PC-3 (cell line): ENCODE data around the gene STARD10. TPM values are rescaled to one million over a fixed set of nuclear protein-coding genes. Genes with fewer than 3 reads are reported as not detected.

Experiments
- ATAC-seq: fragments of 200-7000 bp; cut with Tn5 transposase; 2 replicates; pipeline ENCODE4 v1.9.1; 2020; ENCODE audit warnings: mild to moderate bottlenecking, moderate library complexity
- BruUV-seq: library from RNA; stranded (reverse); fragments of 400-500 nt; replicated peaks from 2 replicates; lab custom pipeline; 2021; lab: Mats Ljungman, UMichigan
- CTCF ChIA-PET: fragments of 300-600 bp; sonication (Branson Sonifier 250); formaldehyde crosslinking; loops from one replicate; lab custom pipeline; 2022; ENCODE audit warnings: antibody characterized with exemption; lab: Charles Lee
- POLR2A ChIA-PET: fragments of 300-600 bp; sonication (Branson Sonifier 250); formaldehyde crosslinking; loops from one replicate; lab custom pipeline; 2022; ENCODE audit warnings: antibody characterized with exemption; ENCODE audit not compliant: unreplicated experiment; lab: Charles Lee
- DNase-seq: peaks from one replicate; pipeline ENCODE4 v3.0.0-alpha.2; 2015
- H2AFZ ChIP-seq: fragments of 300-600 bp; sonication (generic); 2 replicates; pipeline ENCODE4 v1.6.0; 2016; ENCODE audit warnings: antibody characterized with exemption, low read length
- H3F3A ChIP-seq: fragments of 300-600 bp; sonication (generic); one replicate; pipeline ENCODE4 v1.6.0; 2017; ENCODE audit warnings: antibody characterized with exemption, low read length, control low read depth, mild to moderate bottlenecking; ENCODE audit not compliant: unreplicated experiment
- H3K27ac ChIP-seq: fragments of 300-600 bp; sonication (generic); 2 replicates; pipeline ENCODE4 v1.5.1; 2016; ENCODE audit warnings: mild to moderate bottlenecking, low read length
- H3K27me3 ChIP-seq: fragments of 300-600 bp; sonication (generic); 2 replicates; pipeline ENCODE4 v1.6.1; 2016; ENCODE audit warnings: low read length, mixed read lengths
- H3K36me3 ChIP-seq: fragments of 300-600 bp; sonication (generic); 2 replicates; pipeline ENCODE4 v1.6.1; 2016; ENCODE audit warnings: low read depth, mixed run types, low read length, mixed read lengths
- H3K4me1 ChIP-seq: fragments of 300-600 bp; sonication (generic); 2 replicates; pipeline ENCODE4 v1.5.1; 2016; ENCODE audit warnings: low read length; ENCODE audit not compliant: insufficient read depth
- H3K4me2 ChIP-seq: fragments of 300-600 bp; sonication (generic); 2 replicates; pipeline ENCODE4 v1.6.0; 2016; ENCODE audit warnings: low read length
- H3K4me3 ChIP-seq: fragments of 300-600 bp; sonication (generic); 2 replicates; pipeline ENCODE4 v1.5.1; 2016; ENCODE audit warnings: mild to moderate bottlenecking, low read length, mixed read lengths
- H3K79me2 ChIP-seq: fragments of 300-600 bp; sonication (generic); 2 replicates; pipeline ENCODE4 v1.6.1; 2017; ENCODE audit warnings: low read length, mixed read lengths
- H3K9ac ChIP-seq: fragments of 300-600 bp; sonication (generic); 2 replicates; pipeline ENCODE4 v1.6.0; 2016; ENCODE audit warnings: mild to moderate bottlenecking, low read length
- H3K9me2 ChIP-seq: fragments of 300-600 bp; sonication (generic); replicated peaks from 2 replicates; pipeline ENCODE4 v1.6.1; 2016; ENCODE audit warnings: mixed run types, low read length, mixed read lengths
- H3K9me3 ChIP-seq: fragments of 300-600 bp; sonication (generic); 2 replicates; pipeline ENCODE4 v1.6.1; 2016; ENCODE audit warnings: low read length, mixed read lengths
- H4K20me1 ChIP-seq: fragments of 300-600 bp; sonication (generic); 2 replicates; pipeline ENCODE4 v1.6.1; 2016; ENCODE audit warnings: low read length, mixed read lengths
- EZH2 ChIP-seq: fragments of 300-600 bp; sonication (generic); IDR thresholded peaks from one replicate; pipeline ENCODE4 v1.6.1; 2017; ENCODE audit warnings: antibody characterized with exemption, mild to moderate bottlenecking, low read length; ENCODE audit not compliant: unreplicated experiment
- EZH2phosphoT487 ChIP-seq: fragments of 300-600 bp; sonication (generic); IDR thresholded peaks from 2 replicates; pipeline ENCODE4 v1.6.1; 2018; ENCODE audit warnings: mild to moderate bottlenecking, antibody characterized with exemption, low read length, borderline replicate concordance
- intact Hi-C: fragments of 100-400 bp; cut with micrococcal nuclease; formaldehyde crosslinking; loops from 2 replicates; pipeline ENCODE4 v1.9.0; 2023
- total RNA-seq: library from RNA; depleted of rRNA; stranded (reverse); fragments of >200 nt; gene quantifications from 2 replicates; pipeline ENCODE4 v1.2.3, GENCODE V29; 2014
- TF ChIP-seq, protein P1 (sequence below): fragments of 300-600 bp; sonication (generic); conservative IDR thresholded peaks from 2 replicates; pipeline ENCODE4 v1.5.1; 2017; ENCODE audit warnings: antibody characterized with exemption, low read depth, mild to moderate bottlenecking, low read length

The STARD10 gene
- total RNA-seq, 1 experiment from 2014 or later, result 284 TPM

DNA sequence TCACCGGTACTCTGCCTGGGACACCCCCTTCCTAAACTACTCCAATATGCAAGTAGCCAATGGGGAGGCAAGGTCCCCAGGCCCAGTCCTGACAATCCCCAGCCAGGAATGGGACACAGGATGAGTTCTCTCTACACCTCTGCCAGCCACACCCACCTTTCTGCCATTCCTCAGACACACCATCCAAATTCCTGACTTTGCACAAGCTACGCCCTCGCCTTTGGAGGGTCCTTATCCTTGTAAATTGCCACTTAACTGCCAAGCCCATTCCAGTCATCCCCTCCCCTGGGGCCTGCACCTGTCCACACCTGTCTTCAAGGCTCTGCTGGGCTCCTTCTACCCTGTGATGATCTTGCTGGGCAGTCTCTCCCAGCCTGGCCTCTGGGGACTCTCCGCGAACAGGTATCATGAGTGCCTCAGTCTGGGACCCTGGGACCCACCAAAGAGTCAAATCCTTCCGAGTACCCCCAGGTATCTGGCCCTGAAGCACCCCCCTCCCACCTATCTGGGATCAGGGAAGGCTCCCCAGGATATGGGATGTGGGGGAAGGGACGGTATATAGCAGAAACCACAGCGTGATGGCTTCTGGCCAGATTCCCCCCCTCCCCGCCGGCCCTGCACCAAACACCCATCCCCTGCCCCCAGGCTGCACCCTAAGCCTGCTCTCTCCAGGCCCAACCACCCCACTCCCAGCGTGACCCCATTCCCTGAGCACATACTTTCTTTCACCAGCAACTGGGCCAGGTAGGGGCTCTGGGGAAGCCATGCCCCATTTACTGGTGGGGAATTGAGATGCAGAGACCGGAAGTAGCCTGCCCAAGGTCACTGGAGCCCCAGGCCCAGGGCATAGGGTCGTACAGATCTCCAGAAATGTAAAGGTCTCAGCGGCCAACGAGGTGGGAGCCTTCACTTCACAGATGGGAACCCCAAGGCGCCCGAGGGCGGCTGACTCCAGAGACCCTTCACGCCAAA lies 42.4 kb downstream of the STARD10 start:
- H3K27ac ChIP-seq, result peak overlapping the region; percentile 60
- peak overlapping the region; percentile 82 for H3K4me3 ChIP-seq
- H4K20me1 ChIP-seq, result no peaks in the 10 kb centered on the region
- H3K9me3 ChIP-seq, result no peaks in the 10 kb centered on the region
- H3K4me2 ChIP-seq, result peak overlapping the region; percentile 90
- H3K4me1 ChIP-seq, result peaks cover 24% of the 10 kb centered on the region
- peak overlapping the region; percentile 84 for H2AFZ ChIP-seq
- peak; percentile 32 for DNase-seq
- 0 out of 2 replicates have a peak, but pooled peaks have one; percentile 6 for ATAC-seq
- no peaks in the 10 kb centered on the region for H3K36me3 ChIP-seq
- peaks cover 36% of the 10 kb centered on the region for H3K79me2 ChIP-seq
- no peaks in the 10 kb centered on the region for H3K27me3 ChIP-seq
- H3K9ac ChIP-seq, result peak overlapping the region; percentile 80
- ChIA-PET CTCF (no interaction called here), POLR2A (no interaction called here)
- H3K9me2 ChIP-seq, result no peaks in the 10 kb centered on the region
- BruUV-seq, result TSS peak; percentile 62
- intact Hi-C loops, result loop anchor here (1.0 kb wide), 1 partner anchor 42 kb away; no protein-coding TSS in a partner anchor
- H3F3A ChIP-seq, result no peaks in the 10 kb centered on the region
- TF ChIP-seq, protein P1, sequence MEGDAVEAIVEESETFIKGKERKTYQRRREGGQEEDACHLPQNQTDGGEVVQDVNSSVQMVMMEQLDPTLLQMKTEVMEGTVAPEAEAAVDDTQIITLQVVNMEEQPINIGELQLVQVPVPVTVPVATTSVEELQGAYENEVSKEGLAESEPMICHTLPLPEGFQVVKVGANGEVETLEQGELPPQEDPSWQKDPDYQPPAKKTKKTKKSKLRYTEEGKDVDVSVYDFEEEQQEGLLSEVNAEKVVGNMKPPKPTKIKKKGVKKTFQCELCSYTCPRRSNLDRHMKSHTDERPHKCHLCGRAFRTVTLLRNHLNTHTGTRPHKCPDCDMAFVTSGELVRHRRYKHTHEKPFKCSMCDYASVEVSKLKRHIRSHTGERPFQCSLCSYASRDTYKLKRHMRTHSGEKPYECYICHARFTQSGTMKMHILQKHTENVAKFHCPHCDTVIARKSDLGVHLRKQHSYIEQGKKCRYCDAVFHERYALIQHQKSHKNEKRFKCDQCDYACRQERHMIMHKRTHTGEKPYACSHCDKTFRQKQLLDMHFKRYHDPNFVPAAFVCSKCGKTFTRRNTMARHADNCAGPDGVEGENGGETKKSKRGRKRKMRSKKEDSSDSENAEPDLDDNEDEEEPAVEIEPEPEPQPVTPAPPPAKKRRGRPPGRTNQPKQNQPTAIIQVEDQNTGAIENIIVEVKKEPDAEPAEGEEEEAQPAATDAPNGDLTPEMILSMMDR, result no peak

DNA sequence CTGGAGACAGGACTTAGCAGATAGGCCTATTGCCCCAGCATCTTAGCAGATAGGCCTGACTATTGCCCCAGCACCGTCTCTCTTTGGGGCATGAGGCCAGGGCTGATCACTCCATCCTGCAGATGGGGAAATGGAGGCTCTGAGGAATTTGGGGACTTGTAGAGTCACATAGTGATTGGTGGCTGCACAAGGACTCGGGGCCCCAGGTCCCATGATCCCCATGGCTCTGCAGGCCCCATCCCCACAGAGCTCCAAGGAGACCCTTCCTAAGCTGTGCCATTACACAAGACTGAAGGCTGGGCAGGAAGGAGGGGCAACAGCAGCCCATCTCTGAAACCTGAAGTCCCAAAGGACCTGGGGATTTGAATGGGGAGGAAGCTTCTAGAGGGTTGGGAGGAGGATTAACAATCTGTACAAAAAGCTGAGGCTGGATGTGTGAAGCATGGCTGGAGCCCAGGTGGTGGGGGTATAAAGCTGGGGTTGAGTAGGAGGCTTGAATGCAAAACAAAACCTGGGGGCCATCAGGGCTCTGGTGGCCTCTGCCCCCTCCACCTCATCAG lies 43.2 kb downstream of the STARD10 start:
- no peaks in the 10 kb centered on the region for H3K27me3 ChIP-seq
- intact Hi-C loops, result no loop called here
- no peaks in the 10 kb centered on the region for H3F3A ChIP-seq
- POLR2A ChIA-PET, result no interaction called here
- TF ChIP-seq, protein P1, result no peak
- no peak for TF ChIP-seq EZH2phosphoT487
- TF ChIP-seq EZH2, result no peak
- ATAC-seq (no peak), DNase-seq (no peak)
- peaks cover 24% of the 10 kb centered on the region for H3K4me1 ChIP-seq
- H3K36me3 ChIP-seq, result no peaks in the 10 kb centered on the region
- no peaks in the 10 kb centered on the region for H3K9me3 ChIP-seq
- H3K4me3 ChIP-seq, result peak overlapping the region; percentile 82; the same call in 1 of the 2 replicates
- peaks cover 36% of the 10 kb centered on the region for H3K79me2 ChIP-seq
- BruUV-seq, result no TSS peak
- H4K20me1 ChIP-seq, result no peaks in the 10 kb centered on the region
- H3K9me2 ChIP-seq, result no peaks in the 10 kb centered on the region
- no peak overlapping the region for H3K27ac ChIP-seq
- no peak overlapping the region for H3K9ac ChIP-seq
- no peak overlapping the region for H2AFZ ChIP-seq
- peak overlapping the region; percentile 90 for H3K4me2 ChIP-seq
- CTCF ChIA-PET, result no interaction called here
